ENCODE measurements around the gene CTSL. TPM values are rescaled to one million over a fixed set of nuclear protein-coding genes. Genes with fewer than 3 reads are reported as not detected.
"Not testable (repeated sequence)": the region's sequence is repeated elsewhere in the genome, so short reads cannot be mapped to it uniquely, and the experiment has no call there.

The CTSL gene
- total RNA-seq, 2 donors from 2014 or later = 0.45 to 2.4 TPM

DNA sequence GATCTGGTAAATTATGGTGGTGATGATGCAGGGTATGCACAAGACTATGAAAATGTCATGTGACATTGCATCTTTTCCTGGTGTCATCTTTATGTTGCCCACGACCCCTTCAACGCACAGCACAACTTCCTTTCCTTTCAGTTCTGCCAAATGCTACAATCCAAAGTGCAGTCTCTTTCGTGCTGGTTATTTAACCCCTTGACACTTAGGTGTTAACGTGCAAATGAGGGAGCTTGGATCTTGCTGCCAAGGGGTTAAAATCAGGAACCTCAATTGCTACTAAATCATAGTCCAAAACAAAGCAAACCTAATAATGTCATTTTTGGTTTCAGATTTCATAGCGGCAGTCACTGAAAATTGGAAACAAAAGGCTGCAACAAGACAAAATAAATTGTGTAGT, 16.0 kb downstream of the CTSL start:
- DNase-seq (ENCODE audit: low spot score) (no peak), ATAC-seq (no peak)
- Mint-ChIP-seq H3K27me3 (peaks cover 21 to 49% of the 10 kb centered on the region in 2 donors), H3K4me1 (ENCODE audit: low read depth in 2 of 2) (no peaks in the 10 kb centered on the region), H3K36me3 (no peaks in the 10 kb centered on the region), H3K4me3 (no peak overlapping the region), H3K27ac (no peak overlapping the region), H3K9me3 (no peaks in the 10 kb centered on the region)

DNA sequence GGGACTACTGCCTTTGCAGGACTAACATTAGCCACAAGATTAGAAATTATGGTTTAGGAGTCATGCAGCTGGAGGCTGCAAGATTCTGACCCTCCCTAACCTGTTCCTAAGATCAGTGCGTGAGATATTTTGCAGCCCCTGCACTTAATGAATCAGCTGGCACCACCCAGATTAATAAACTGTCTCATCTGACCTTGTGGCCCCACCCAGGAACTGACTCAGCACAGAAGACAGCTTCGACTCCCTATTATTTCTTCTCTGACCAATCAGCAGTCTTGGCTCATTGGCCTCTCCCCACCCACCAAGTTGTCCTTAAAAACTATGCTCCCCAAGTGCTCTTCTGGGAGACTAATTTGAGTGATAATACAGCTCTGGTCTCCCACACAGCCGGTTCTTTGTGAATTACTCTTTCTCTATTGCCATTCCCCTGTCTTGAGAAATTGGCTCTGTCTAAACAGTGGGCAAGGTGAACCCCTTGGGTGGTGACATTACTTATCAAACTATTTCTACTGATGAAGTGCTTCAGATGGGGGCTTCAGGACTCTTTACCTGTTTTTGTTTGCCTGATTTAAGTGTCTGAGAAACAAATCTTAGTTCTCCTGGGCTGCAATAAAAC, 17.0 kb downstream of the CTSL start:
- no peak overlapping the region for H3K27ac Mint-ChIP-seq
- H3K4me1 Mint-ChIP-seq (ENCODE audit: low read depth in 2 of 2) = no peaks in the 10 kb centered on the region
- H3K36me3 Mint-ChIP-seq = no peaks in the 10 kb centered on the region
- H3K27me3 Mint-ChIP-seq = peaks cover 21 to 48% of the 10 kb centered on the region in 2 donors
- H3K4me3 Mint-ChIP-seq = no peak overlapping the region
- H3K9me3 Mint-ChIP-seq = no peaks in the 10 kb centered on the region
- no peak for ATAC-seq
- DNase-seq (ENCODE audit: low spot score) = no peak

DNA sequence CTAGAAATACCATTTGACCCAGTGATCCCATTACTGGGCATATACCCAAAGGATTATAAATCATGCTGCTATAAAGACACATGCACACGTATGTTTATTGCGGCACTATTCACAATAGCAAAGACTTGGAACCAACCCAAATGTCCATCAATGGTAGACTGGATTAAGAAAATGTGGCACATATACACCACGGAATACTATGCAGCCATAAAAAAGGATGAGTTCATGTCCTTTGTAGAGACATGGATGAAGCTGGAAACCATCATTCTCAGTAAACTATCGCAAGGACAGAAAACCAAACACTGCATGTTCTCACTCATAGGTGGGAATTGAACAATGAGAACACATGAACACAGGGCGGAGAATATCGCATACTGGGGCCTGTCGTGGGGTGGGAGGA, 18.3 kb downstream of the CTSL start:
- not testable (repeated sequence) for H3K4me1 Mint-ChIP-seq (ENCODE audit: low read depth in 2 of 2); H3K4me3 Mint-ChIP-seq; ATAC-seq

DNA sequence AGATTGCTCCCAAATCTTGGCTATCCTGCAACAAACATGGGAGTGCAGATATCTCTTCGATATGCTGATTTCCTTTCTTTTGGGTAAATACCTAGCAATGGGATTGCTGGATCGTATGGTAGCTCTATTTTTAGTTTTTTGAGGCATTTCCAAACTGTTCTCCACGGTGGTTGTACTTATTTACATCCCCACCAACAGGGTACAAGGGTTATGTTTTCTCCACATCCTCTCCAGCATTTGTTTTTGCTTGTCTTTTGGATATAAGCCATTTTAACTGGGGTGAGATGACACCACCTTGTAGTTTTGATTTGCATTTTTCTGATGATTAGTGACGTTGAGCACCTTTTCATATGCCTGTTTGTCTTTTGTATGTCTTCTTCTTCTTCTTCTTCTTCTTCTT, 20.3 kb downstream of the CTSL start:
- Mint-ChIP-seq H3K27me3 (peaks cover 17 to 41% of the 10 kb centered on the region in 2 donors), H3K4me1 (ENCODE audit: low read depth in 2 of 2) (no peaks in the 10 kb centered on the region), H3K36me3 (no peaks in the 10 kb centered on the region), H3K4me3 (no peak overlapping the region), H3K27ac (no peak overlapping the region), H3K9me3 (no peaks in the 10 kb centered on the region)
- DNase-seq (ENCODE audit: low spot score) (no peak), ATAC-seq (no peak)

More for the DNA sequence above, 18.3 kb downstream of the CTSL start:
- DNase-seq (ENCODE audit: low spot score); H3K27ac Mint-ChIP-seq; H3K36me3 Mint-ChIP-seq; H3K9me3 Mint-ChIP-seq: not testable (repeated sequence)
- H3K27me3 Mint-ChIP-seq = peaks cover 23 to 52% of the 10 kb centered on the region in 2 donors

DNA sequence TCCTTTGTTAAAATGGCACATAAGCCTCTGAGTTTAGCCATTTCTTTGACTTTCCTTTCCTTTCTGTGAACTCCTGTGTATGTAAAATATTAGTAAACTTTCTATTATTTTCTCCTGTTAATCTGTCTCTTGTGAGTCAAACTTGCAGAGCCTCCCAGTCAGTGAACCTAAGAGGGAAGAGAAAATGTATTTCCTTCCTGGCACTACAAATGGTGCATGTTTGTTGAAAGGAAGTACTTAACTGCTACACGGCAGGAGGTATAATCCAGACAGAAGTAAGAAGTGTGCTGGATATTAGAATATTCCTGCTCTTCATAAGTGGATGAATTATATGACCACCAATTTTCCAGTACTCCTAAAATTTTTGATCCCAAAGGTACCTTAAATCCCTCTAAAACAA, 23.0 kb downstream of the CTSL start:
- H3K27ac Mint-ChIP-seq = no peak overlapping the region
- H3K4me1 Mint-ChIP-seq (ENCODE audit: low read depth in 2 of 2) = no peaks in the 10 kb centered on the region
- H3K4me3 Mint-ChIP-seq = no peak overlapping the region
- ATAC-seq (no peak), DNase-seq (ENCODE audit: low spot score) (no peak)
- peaks cover 3% of the 10 kb centered on the region for H3K9me3 Mint-ChIP-seq
- H3K36me3 Mint-ChIP-seq = peaks cover 7% of the 10 kb centered on the region
- peaks cover 10 to 30% of the 10 kb centered on the region in 2 donors for H3K27me3 Mint-ChIP-seq

DNA sequence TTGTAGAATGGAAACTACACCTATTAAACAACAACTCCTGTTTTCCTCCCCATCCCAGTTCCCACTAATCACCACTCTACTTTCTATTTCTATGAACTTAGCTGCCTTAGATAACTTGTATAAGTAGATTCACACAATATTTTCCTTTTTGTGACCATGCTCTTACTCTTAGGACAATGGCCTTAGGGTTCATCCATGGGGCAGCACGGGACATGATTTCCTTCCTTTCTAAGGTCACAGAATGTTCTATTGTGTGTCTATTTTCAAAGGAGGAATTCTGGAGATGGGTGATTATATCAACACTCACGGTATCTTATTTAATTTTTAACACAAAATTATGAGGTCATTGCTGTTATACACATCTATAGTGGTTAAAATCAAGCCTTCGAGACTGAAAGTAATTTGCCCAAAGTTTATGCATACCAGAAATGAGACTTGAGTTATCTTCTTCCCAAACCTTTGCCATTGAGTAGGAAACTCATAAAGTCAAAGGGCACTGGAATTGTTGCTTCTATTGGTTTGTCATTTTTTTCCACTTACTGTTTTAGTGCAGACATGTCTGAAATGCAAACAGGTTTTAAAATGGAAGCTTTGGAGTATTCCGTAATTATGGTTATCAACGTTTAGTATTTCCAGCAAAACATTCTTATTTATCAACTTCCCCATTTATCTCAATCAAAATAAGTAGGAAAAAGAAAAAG, 23.6 kb downstream of the CTSL start:
- ATAC-seq = no peak
- no peak for DNase-seq (ENCODE audit: low spot score)

DNA sequence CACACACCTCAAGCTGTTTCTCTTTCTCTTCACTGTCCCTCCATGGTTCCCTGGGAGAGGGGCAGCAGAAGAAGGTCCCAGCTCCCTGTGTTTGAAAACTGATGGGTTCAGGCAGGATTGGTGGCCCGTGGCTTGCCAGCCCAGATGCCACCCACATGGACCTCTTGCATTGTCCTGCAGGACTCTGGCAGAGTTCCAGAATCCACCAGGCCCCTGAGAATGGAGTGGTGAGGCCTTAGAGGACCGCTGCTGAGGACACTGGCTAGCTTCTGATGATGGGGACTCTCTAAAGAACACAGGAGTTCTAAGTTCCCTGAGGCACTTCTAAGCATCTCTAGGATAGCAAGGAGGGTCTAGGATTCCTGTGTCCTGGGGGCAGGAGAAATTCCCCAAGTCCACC, 24.8 kb downstream of the CTSL start:
- ATAC-seq (no peak), DNase-seq (ENCODE audit: low spot score) (no peak)
- peaks cover 14 to 41% of the 10 kb centered on the region in 2 donors for H3K27me3 Mint-ChIP-seq
- no peaks in the 10 kb centered on the region for H3K4me1 Mint-ChIP-seq (ENCODE audit: low read depth in 2 of 2)
- H3K27ac Mint-ChIP-seq = no peak overlapping the region
- H3K4me3 Mint-ChIP-seq = no peak overlapping the region
- peaks cover 3% of the 10 kb centered on the region for H3K9me3 Mint-ChIP-seq
- H3K36me3 Mint-ChIP-seq = peaks cover 11% of the 10 kb centered on the region

More for the DNA sequence above, 23.6 kb downstream of the CTSL start:
- H3K9me3 Mint-ChIP-seq = peaks cover 3% of the 10 kb centered on the region
- H3K27me3 Mint-ChIP-seq = peaks cover 10 to 30% of the 10 kb centered on the region in 2 donors
- no peaks in the 10 kb centered on the region for H3K4me1 Mint-ChIP-seq (ENCODE audit: low read depth in 2 of 2)
- H3K36me3 Mint-ChIP-seq = peaks cover 7% of the 10 kb centered on the region
- no peak overlapping the region for H3K4me3 Mint-ChIP-seq
- H3K27ac Mint-ChIP-seq = no peak overlapping the region

DNA sequence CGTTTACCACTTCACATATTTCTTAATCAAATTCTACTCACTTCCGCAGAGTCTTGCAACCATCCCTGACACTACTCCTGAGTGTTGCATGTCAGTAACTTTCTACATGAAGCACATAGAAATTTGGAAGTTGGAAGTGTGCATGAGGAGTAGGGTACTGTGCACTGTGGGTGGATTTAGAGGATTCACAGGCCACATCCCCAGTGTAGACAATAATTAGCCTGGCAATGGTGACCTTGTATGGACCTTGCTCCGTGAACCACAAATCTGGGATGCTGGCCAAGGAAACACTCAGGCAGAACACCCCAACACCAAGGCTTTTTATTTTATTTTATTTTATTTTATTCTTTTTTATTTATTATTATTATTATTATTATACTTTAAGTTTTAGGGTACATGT, 25.5 kb downstream of the CTSL start:
- Mint-ChIP-seq H3K27me3 (peaks cover 13 to 34% of the 10 kb centered on the region in 2 donors), H3K36me3 (peaks cover 11% of the 10 kb centered on the region), H3K4me1 (ENCODE audit: low read depth in 2 of 2) (no peaks in the 10 kb centered on the region), H3K4me3 (no peak overlapping the region), H3K9me3 (peaks cover 3% of the 10 kb centered on the region), H3K27ac (no peak overlapping the region)
- DNase-seq (ENCODE audit: low spot score) (no peak), ATAC-seq (no peak)

DNA sequence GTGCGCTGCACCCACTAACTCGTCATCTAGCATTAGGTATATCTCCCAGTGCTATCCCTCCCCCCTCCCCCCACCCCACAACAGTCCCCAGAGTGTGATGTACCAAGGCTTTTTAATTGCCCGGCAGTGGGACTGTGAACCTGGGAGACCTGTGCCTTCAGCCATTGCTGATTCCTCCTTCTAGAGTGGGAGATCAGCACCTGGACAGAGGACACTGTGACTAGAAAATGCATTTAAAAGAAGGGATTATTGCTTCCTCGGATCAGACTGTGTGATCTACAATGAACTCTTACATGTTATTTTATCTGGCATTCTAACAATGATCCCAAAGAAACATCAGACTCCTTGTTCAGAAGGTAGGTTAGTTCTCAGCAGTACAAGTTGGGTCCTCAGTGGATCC, 25.9 kb downstream of the CTSL start:
- DNase-seq (ENCODE audit: low spot score) (no peak), ATAC-seq (no peak)
- H3K27me3 Mint-ChIP-seq = peaks cover 12 to 33% of the 10 kb centered on the region in 2 donors
- H3K4me1 Mint-ChIP-seq (ENCODE audit: low read depth in 2 of 2) = no peaks in the 10 kb centered on the region
- no peak overlapping the region for H3K4me3 Mint-ChIP-seq
- no peak overlapping the region for H3K27ac Mint-ChIP-seq
- peaks cover 3% of the 10 kb centered on the region for H3K9me3 Mint-ChIP-seq
- peaks cover 11% of the 10 kb centered on the region for H3K36me3 Mint-ChIP-seq

DNA sequence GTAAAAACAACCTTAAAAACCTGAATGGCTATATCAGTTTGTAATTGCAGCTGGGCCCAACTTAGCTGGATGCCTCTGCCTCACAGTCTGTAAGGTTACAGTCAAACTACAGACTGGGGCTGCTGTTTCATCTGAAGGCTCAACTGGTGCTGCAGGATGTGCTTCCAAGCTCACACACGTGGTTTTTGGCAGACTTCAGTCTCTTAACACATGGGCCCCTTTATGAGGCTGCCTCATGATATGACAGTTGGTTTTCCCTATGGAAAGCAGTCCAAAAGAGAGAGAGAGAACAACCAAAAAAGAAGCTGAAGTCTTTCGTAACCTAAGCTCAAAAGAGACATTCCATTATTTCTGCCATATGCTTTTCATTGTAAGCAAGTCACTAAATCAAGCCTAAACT, 27.4 kb downstream of the CTSL start:
- Mint-ChIP-seq H3K36me3 (peaks cover 11% of the 10 kb centered on the region), H3K27ac (no peak overlapping the region), H3K4me1 (ENCODE audit: low read depth in 2 of 2) (no peaks in the 10 kb centered on the region), H3K4me3 (no peak overlapping the region), H3K9me3 (peaks cover 3% of the 10 kb centered on the region), H3K27me3 (peaks cover 12 to 32% of the 10 kb centered on the region in 2 donors)
- ATAC-seq (no peak), DNase-seq (ENCODE audit: low spot score) (no peak)

DNA sequence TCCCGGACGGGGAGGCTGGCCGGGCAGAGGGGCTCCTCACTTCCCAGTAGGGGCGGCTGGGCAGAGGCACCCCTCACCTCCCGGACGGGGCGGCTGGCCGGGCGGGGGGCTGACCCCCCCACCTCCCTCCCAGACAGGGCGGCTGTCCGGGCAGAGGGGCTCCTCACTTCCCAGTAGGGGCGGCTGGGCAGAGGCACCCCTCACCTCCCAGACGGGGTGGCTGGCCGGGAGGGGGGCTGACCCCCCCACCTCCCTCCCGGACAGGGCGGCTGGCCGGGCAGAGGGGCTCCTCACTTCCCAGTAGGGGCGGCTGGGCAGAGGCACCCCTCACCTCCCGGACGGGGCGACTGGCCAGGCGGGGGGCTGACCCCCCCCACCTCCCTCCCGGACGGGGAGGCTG, 32.4 kb downstream of the CTSL start:
- not testable (repeated sequence) for H3K4me1 Mint-ChIP-seq (ENCODE audit: low read depth in 2 of 2); H3K27ac Mint-ChIP-seq; H3K36me3 Mint-ChIP-seq; ATAC-seq; H3K4me3 Mint-ChIP-seq; DNase-seq (ENCODE audit: low spot score); H3K9me3 Mint-ChIP-seq
- peaks cover 9 to 12% of the 10 kb centered on the region in 2 donors for H3K27me3 Mint-ChIP-seq

DNA sequence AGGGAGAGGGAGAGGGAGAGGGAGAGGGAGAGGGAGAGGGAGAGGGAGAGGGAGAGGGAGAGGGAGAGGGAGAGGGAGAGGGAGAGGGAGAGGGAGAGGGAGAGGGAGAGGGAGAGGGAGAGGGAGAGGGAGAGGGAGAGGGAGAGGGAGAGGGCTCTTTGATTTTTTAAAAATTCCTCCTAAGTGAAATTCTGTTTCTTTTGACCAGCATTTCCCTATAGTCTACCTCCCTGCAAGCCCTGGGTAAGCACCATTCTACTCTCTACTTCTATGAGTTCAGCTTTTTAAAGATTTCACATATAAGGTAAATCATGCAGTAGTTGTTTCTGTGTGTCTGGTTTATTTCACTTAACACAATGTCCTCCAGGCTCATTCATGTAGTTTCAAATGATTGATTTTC, 34.1 kb downstream of the CTSL start:
- not testable (repeated sequence) for DNase-seq (ENCODE audit: low spot score); H3K4me1 Mint-ChIP-seq (ENCODE audit: low read depth in 2 of 2); ATAC-seq; H3K9me3 Mint-ChIP-seq; H3K27ac Mint-ChIP-seq; H3K4me3 Mint-ChIP-seq; H3K36me3 Mint-ChIP-seq
- H3K27me3 Mint-ChIP-seq = peaks cover 13 to 14% of the 10 kb centered on the region in 2 donors

DNA sequence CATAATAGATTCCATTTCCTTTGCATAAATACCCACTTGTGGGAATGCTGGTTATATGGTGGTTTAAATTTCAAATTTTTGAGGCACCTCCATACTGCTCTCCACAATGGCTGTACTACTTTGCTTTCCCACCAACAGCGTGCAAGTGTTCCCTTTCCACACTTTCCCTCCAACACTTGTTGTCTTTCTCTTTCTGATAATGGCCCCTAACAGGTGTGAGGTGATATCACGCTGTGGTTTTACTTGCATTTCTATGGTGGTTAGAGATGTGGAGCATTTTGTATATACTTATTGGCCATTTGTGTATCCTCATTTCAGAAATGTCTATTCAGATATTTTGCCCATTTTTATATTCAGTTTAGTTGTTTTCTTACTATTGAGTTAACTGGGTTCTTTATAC, 34.6 kb downstream of the CTSL start:
- H3K36me3 Mint-ChIP-seq = no peaks in the 10 kb centered on the region
- ATAC-seq (no peak), DNase-seq (ENCODE audit: low spot score) (no peak)
- no peaks in the 10 kb centered on the region for H3K9me3 Mint-ChIP-seq
- H3K4me1 Mint-ChIP-seq (ENCODE audit: low read depth in 2 of 2) = no peaks in the 10 kb centered on the region
- H3K27ac Mint-ChIP-seq = no peak overlapping the region
- no peak overlapping the region for H3K4me3 Mint-ChIP-seq
- peaks cover 7 to 16% of the 10 kb centered on the region in 2 donors for H3K27me3 Mint-ChIP-seq

DNA sequence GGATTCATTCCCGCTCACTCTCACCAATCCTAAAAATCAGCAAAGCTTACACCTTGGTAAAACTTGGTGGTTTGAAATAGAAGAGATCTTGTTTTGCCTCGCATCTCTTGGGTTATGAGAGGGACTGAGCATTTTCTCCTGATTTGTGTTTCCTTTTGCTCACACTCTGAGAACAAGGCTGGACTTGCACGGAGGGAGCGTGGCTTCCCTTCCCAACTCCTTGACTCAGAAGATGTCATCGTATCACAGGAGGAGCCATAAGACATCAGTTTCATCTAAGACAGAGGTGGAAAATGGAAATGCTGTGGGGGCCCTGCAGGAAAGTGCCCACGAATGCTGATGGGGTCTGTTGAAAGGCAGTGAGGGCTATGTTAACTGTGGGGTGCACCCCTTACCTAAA, 37.4 kb downstream of the CTSL start:
- Mint-ChIP-seq H3K27ac (no peak overlapping the region), H3K36me3 (no peaks in the 10 kb centered on the region), H3K4me1 (ENCODE audit: low read depth in 2 of 2) (no peaks in the 10 kb centered on the region), H3K9me3 (no peaks in the 10 kb centered on the region), H3K4me3 (no peak overlapping the region), H3K27me3 (peaks cover 7 to 21% of the 10 kb centered on the region in 2 donors)
- no peak for ATAC-seq
- DNase-seq (ENCODE audit: low spot score) = no peak

All from natural killer cell treated with Interleukin-12 subunit alpha and Interleukin-12 subunit beta and Interleukin-15 and Interleukin-18, amount 100 ng/mL, for 72 hours (primary cell).